ENCODE results near the gene ATOSB. TPM values are rescaled to one million over a fixed set of nuclear protein-coding genes. Genes with fewer than 3 reads are reported as not detected.

The ATOSB gene
- total and polyA plus RNA-seq, 2 experiments from 2014 or later = 2.3 to 6.1 TPM

- H3F3A ChIP-seq (replicated peaks; ENCODE audit: low read depth) = no peaks in the 10 kb centered on the region
- Mint-ChIP-seq H3K36me3 (ENCODE audit: low read depth) (peaks cover 29% of the 10 kb centered on the region), H3K27me3 (ENCODE audit: insufficient read depth, low read depth, poor library complexity) (peaks cover under 1% of the 10 kb centered on the region), H3K9me3 (no peaks in the 10 kb centered on the region), H3K4me3 (no peak overlapping the region), H3K27ac (no peak overlapping the region), H3K4me1 (no peaks in the 10 kb centered on the region)
- no peaks in the 10 kb centered on the region for H3K9me2 ChIP-seq (ENCODE audit: insufficient read depth)
- no peak overlapping the region for H3K27ac ChIP-seq (ENCODE audit: low read depth)
- H2AFZ ChIP-seq = no peak overlapping the region
- TF ChIP-seq CTCF (conservative IDR thresholded peaks at IDR 0.05; ENCODE audit: low read depth in 2 of 2) (no peak), EZH2phosphoT487 (IDR thresholded peaks at IDR 0.05; ENCODE audit: unreplicated experiment) (no peak), ZNF331 (CRISPR knock-in tag; IDR thresholded peaks at IDR 0.05; ENCODE audit: low read depth) (no peak), NANOG (IDR thresholded peaks at IDR 0.05; ENCODE audit: borderline replicate concordance) (no peak), CREB1 (CRISPR knock-in tag; IDR thresholded peaks at IDR 0.05; ENCODE audit: low read depth) (no peak), REST (IDR thresholded peaks at IDR 0.05; ENCODE audit: unreplicated experiment) (no peak), ZNF114 (CRISPR knock-in tag; IDR thresholded peaks at IDR 0.05) (no peak), POLR2AphosphoS5 (IDR thresholded peaks at IDR 0.05; ENCODE audit: low read depth) (no peak), ZNF462 (CRISPR knock-in tag; IDR thresholded peaks at IDR 0.05) (no peak), JUNB (IDR thresholded peaks at IDR 0.05; ENCODE audit: unreplicated experiment) (no peak)
- TF ChIP-seq, protein P1, sequence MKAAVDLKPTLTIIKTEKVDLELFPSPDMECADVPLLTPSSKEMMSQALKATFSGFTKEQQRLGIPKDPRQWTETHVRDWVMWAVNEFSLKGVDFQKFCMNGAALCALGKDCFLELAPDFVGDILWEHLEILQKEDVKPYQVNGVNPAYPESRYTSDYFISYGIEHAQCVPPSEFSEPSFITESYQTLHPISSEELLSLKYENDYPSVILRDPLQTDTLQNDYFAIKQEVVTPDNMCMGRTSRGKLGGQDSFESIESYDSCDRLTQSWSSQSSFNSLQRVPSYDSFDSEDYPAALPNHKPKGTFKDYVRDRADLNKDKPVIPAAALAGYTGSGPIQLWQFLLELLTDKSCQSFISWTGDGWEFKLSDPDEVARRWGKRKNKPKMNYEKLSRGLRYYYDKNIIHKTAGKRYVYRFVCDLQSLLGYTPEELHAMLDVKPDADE (IDR thresholded peaks at IDR 0.05) = no peak
- no peak for ATAC-seq
- H3K36me3 ChIP-seq (ENCODE audit: insufficient read depth) = peaks cover 10% of the 10 kb centered on the region
- no peaks in the 10 kb centered on the region for H3K27me3 ChIP-seq (ENCODE audit: insufficient read depth)
- no peak for DNase-seq (ENCODE audit: low spot score)
- H3K4me3 ChIP-seq = no peak overlapping the region
- H4K20me1 ChIP-seq (replicated peaks; ENCODE audit: insufficient read depth) = no peaks in the 10 kb centered on the region
- H3K4me1 ChIP-seq (ENCODE audit: insufficient read depth) = no peaks in the 10 kb centered on the region
- no peak overlapping the region for H3K4me2 ChIP-seq
- no peaks in the 10 kb centered on the region for H3K79me2 ChIP-seq (replicated peaks; ENCODE audit: insufficient read depth)
Observed at GRCh38 chr9:35085078-35085477, 30.6 kb downstream of the ATOSB start.

Measured in GM23338 (cell line).